Measurements from ENCODE around the gene PARVA.

The PARVA gene

GRCh38 chr11:12524865-12525264 is 147.5 kb downstream of the PARVA start:
- in situ Hi-C loops (cut with MboI; ENCODE audit: low sequenced_read_pairs): no loop called here

- in situ Hi-C loops (cut with MboI; ENCODE audit: low sequenced_read_pairs): no loop called here
Observed at GRCh38 chr11:12525466-12526055, 148.2 kb downstream of the PARVA start.

GRCh38 chr11:12526789-12527188 is 149.4 kb downstream of the PARVA start:
- in situ Hi-C loops (cut with MboI; ENCODE audit: low sequenced_read_pairs): no loop called here

DNA sequence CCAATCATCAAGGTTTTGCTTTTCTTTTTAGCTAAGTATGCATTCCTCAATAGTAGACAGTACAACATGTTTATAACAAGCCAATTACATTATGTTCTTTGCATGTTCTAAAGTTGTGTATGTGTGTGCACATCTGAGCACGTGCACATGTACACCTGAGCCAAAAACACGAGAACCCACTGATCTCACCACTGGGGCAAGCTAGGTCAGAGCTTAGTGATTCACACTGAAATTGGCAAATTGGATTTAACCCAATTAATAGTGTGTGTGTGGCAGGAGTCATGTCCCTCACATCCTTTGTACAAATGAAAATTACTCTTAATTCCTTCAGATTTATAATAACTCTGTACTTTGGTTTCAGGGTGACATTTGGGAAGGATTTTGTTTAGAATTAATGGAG is 151.1 kb downstream of the PARVA start:
- in situ Hi-C loops (cut with MboI; ENCODE audit: low sequenced_read_pairs): no loop called here

- in situ Hi-C loops (cut with MboI; ENCODE audit: low sequenced_read_pairs): no loop called here
Observed at GRCh38 chr11:12529041-12529440, 151.7 kb downstream of the PARVA start.

DNA sequence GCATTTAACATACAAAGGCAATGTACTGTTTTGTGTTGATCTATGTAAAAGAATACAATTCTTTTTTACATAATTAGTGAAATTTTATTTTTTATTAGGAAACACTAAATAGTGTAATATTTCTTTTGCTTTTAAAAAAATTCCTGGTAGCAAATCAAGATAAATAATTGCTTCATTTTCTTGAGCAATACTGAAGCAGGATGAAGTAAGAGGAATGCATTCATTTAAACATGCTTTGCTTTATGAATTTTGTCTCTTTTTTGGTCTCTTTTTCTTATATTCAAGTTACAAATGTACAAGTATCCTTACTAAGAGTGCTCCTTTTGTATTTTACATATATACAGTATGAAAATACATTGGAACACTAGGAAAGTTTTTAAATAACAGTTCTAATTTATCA is 152.4 kb downstream of the PARVA start:
- in situ Hi-C loops (cut with MboI; ENCODE audit: low sequenced_read_pairs): no loop called here

- in situ Hi-C loops (cut with MboI; ENCODE audit: low sequenced_read_pairs): no loop called here
Observed at GRCh38 chr11:12531020-12531419, 153.6 kb downstream of the PARVA start.

DNA sequence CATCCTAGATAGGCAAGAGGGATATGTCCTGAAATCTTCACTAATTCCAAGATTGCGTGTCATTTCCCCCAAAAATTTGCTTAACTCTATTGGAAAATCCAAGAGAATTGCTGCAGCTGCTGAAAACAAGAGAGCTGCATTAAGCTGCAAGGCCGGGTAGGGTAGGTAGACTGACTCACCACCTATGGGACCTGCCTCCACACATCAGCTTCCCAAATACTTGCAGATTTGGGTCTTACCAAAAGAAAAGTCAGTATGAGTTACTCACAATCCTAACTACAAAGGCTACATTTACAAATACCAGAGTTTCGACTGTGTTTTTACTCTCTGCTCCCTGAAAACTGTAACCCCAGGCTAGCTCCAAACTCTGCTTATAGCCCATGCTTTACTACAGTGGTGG is 154.3 kb downstream of the PARVA start:
- in situ Hi-C loops (cut with MboI; ENCODE audit: low sequenced_read_pairs): no loop called here

GRCh38 chr11:12532580-12532979 is 155.2 kb downstream of the PARVA start:
- in situ Hi-C loops (cut with MboI; ENCODE audit: low sequenced_read_pairs): no loop called here

DNA sequence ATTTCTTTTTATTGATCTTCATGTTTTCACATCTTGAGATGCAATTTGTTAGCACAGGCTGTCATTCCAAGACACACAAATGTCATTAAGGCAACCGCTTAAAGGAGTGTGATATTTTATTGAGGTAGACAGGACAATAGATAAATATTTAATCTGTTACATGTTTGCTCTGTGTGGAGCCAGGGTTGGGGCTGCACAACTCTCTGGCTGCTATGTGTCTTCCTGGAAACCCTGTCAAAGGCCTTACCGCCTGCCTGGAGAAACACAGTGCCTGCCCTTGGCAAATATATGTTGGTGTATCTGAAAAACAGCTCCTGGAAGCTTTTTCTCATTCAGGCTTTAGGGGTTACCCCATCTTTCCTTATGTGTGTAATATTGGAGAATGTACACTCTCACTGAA is 157.2 kb downstream of the PARVA start:
- in situ Hi-C loops (cut with MboI; ENCODE audit: low sequenced_read_pairs): no loop called here

GRCh38 chr11:12535321-12535720 is 157.9 kb downstream of the PARVA start:
- in situ Hi-C loops (cut with MboI; ENCODE audit: low sequenced_read_pairs): no loop called here

- in situ Hi-C loops (cut with MboI; ENCODE audit: low sequenced_read_pairs): no loop called here
Observed at GRCh38 chr11:12536566-12536965, 159.2 kb downstream of the PARVA start.

- in situ Hi-C loops (cut with MboI; ENCODE audit: low sequenced_read_pairs): no loop called here
Observed at GRCh38 chr11:12537778-12538401, 160.5 kb downstream of the PARVA start.

GRCh38 chr11:12538889-12539421 is 161.6 kb downstream of the PARVA start:
- in situ Hi-C loops (cut with MboI; ENCODE audit: low sequenced_read_pairs): no loop called here

GRCh38 chr11:12539572-12539971 is 162.2 kb downstream of the PARVA start:
- in situ Hi-C loops (cut with MboI; ENCODE audit: low sequenced_read_pairs): no loop called here

GRCh38 chr11:12540075-12540680 is 162.8 kb downstream of the PARVA start:
- in situ Hi-C loops (cut with MboI; ENCODE audit: low sequenced_read_pairs): no loop called here

GRCh38 chr11:12540913-12541582 is 163.7 kb downstream of the PARVA start:
- in situ Hi-C loops (cut with MboI; ENCODE audit: low sequenced_read_pairs): no loop called here

DNA sequence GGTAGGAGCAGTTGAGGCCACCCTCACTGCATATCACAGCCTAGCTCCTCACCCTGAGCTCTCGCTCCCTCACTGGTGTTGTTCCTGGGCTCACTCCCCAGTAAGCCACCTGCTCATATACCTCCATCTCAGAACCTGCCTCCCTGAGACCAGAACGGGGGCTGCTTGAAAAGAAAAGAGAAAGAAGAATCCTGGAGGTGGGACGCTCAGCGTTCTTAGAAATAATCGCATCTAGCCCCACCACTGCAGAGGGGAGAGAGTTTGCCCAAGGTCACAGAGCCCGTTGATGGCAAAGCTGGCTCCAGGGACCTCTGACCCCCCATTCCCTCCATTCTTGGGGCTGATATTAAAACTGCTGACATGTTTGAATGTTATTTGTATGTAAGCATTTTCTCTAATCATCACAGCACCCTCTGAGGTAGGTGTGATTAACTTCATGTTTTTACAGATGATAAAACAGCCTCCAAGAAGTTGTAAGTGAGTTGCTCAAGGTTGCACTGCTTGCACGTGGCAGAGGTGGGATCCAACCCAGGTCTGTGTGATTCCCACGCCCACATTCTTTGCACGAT is 164.3 kb downstream of the PARVA start:
- in situ Hi-C loops (cut with MboI; ENCODE audit: low sequenced_read_pairs): no loop called here

- in situ Hi-C loops (cut with MboI; ENCODE audit: low sequenced_read_pairs): no loop called here
Observed at GRCh38 chr11:12542186-12542935, 165.0 kb downstream of the PARVA start.

GRCh38 chr11:12543596-12544415 is 166.4 kb downstream of the PARVA start:
- in situ Hi-C loops (cut with MboI; ENCODE audit: low sequenced_read_pairs): no loop called here

All from hTERT RPE-1 (cell line).